HCT116 (cell line): Measurements from ENCODE around the gene TRPC1. TPM values are rescaled to one million over a fixed set of nuclear protein-coding genes. Genes with fewer than 3 reads are reported as not detected.
"Not testable (repeated sequence)": the region's sequence is repeated elsewhere in the genome, so short reads cannot be mapped to it uniquely, and the experiment has no call there.

ENCODE experiments used
- ATAC-seq: fragments of 200-7000 bp; cut with Tn5 transposase; 2 replicates; pipeline ENCODE4 v1.9.1; 2020; ENCODE audit warnings: mild to moderate bottlenecking, moderate library complexity
- BruUV-seq: library from RNA; stranded (reverse); fragments of 400-500 nt; replicated peaks from 2 replicates; lab custom pipeline; 2021; lab: Mats Ljungman, UMichigan
- CTCF ChIA-PET: fragments of 300-600 bp; sonication (Branson Sonifier 250); formaldehyde crosslinking; loops from one replicate; lab custom pipeline; 2021; ENCODE audit warnings: antibody characterized with exemption; lab: Charles Lee
- POLR2A ChIA-PET: fragments of 300-600, 350-600 bp; sonication (Branson Sonifier 250); formaldehyde crosslinking; loops from one replicate; lab custom pipeline; 2021; ENCODE audit warnings: antibody characterized with exemption; lab: Charles Lee
- RAD21 ChIA-PET, 2 experiments: fragments of 300-600 bp; sonication (Branson Sonifier 250); formaldehyde crosslinking; loops; one replicate each; lab custom pipeline; 2023; ENCODE audit warnings: low total read pairs in 2 of 2; ENCODE audit not compliant: uncharacterized antibody in 2 of 2, unreplicated experiment in 2 of 2, low non-redundant PET in 1 of 2; lab: Charles Lee
- DNase-seq: peaks from one replicate; pipeline ENCODE4 v3.0.0-alpha.2; 2010; ENCODE audit warnings: low read depth, low spot score
- H2AFZ ChIP-seq: fragments of 200-600 bp; shearing (Covaris generic), sonication (generic); 2 replicates; pipeline ENCODE4 v1.6.1; 2017; ENCODE audit warnings: low read depth, mixed run types, mixed read lengths, antibody characterized with exemption, low read length; ENCODE audit not compliant: poor library complexity, severe bottlenecking
- H3K27ac ChIP-seq: 2 replicates; pipeline ENCODE4 v1.5.1; 2012; ENCODE audit warnings: low read depth, low read length
- H3K27me3 ChIP-seq: fragments of 200-600 bp; sonication (generic); 2 replicates; pipeline ENCODE4 v1.6.1; 2016; ENCODE audit warnings: mixed run types, low read length, mixed read lengths; ENCODE audit not compliant: insufficient read depth
- H3K36me3 ChIP-seq, 2 experiments: fragments of 200-500 bp in 1 of 2; fragments of 200-600 bp in 1 of 2; sonication (Bioruptor generic) in 1 of 2; sonication (generic) in 1 of 2; 2 replicates each; pipeline versions ENCODE4 v1.5.1 to v1.6.1; 2014 to 2016; ENCODE audit warnings: low read length in 2 of 2, inconsistent platforms in 1 of 2, mixed read lengths in 1 of 2, mixed run types in 1 of 2; ENCODE audit not compliant: insufficient read depth in 2 of 2, control insufficient read depth in 1 of 2
- H3K4me1 ChIP-seq, 2 experiments: fragments of 200-600 bp in 1 of 2; sonication (generic) in 1 of 2; 2 replicates each; pipeline versions ENCODE4 v1.5.1 to v1.6.1; 2012 to 2017; ENCODE audit warnings: low read length in 2 of 2, inconsistent platforms in 1 of 2, mild to moderate bottlenecking in 1 of 2, mixed read lengths in 1 of 2, mixed run types in 1 of 2, moderate library complexity in 1 of 2; ENCODE audit not compliant: insufficient read depth in 2 of 2, control insufficient read depth in 1 of 2
- H3K4me2 ChIP-seq: fragments of 200-600 bp; sonication (generic); 2 replicates; pipeline ENCODE4 v1.6.1; 2017; ENCODE audit warnings: mixed run types, low read length, mixed read lengths
- H3K4me3 ChIP-seq, 2 experiments: fragments of 200-600 bp in 1 of 2; sonication (generic) in 1 of 2; replicated peaks in 1 of 2; 2 replicates each; pipeline ENCODE4 v1.5.1; 2011 to 2016; ENCODE audit warnings: low read length in 2 of 2, control low read depth in 1 of 2, low read depth in 1 of 2, mild to moderate bottlenecking in 1 of 2, mixed read lengths in 1 of 2, mixed run types in 1 of 2
- H3K79me2 ChIP-seq: fragments of 200-600 bp; sonication (generic); 2 replicates; pipeline ENCODE4 v1.6.1; 2017; ENCODE audit warnings: mild to moderate bottlenecking, mixed run types, low read length, moderate library complexity, mixed read lengths; ENCODE audit not compliant: insufficient read depth
- H3K9ac ChIP-seq: fragments of 200-600 bp; sonication (generic); 2 replicates; pipeline ENCODE4 v1.6.1; 2016; ENCODE audit warnings: low read length, mixed read lengths
- H3K9me2 ChIP-seq: fragments of 200-600 bp; sonication (generic), shearing (Covaris generic); 2 replicates; pipeline ENCODE4 v1.6.1; 2017; ENCODE audit warnings: mixed run types, mild to moderate bottlenecking, moderate library complexity; ENCODE audit not compliant: insufficient read depth
- H3K9me3 ChIP-seq, 2 experiments: fragments of 200-500 bp in 1 of 2; fragments of 200-600 bp in 1 of 2; sonication (Bioruptor generic) in 1 of 2; sonication (generic) in 1 of 2; 2 replicates each; pipeline ENCODE4 v1.6.1; 2014 to 2017; ENCODE audit warnings: low read length in 2 of 2, mixed read lengths in 2 of 2, inconsistent platforms in 1 of 2, low read depth in 1 of 2, mild to moderate bottlenecking in 1 of 2, mixed run types in 1 of 2, moderate library complexity in 1 of 2; ENCODE audit not compliant: control insufficient read depth in 1 of 2, insufficient read depth in 1 of 2
- H4K20me1 ChIP-seq: fragments of 200-600 bp; sonication (generic), shearing (Covaris generic); 2 replicates; pipeline ENCODE4 v1.6.1; 2017; ENCODE audit warnings: mixed run types, mild to moderate bottlenecking, moderate library complexity; ENCODE audit not compliant: insufficient read depth
- ATF3 ChIP-seq: IDR thresholded peaks from 2 replicates; pipeline ENCODE4 v1.6.1; 2012
- ELF1 ChIP-seq: IDR thresholded peaks from 2 replicates; pipeline ENCODE4 v1.6.1; 2012; ENCODE audit warnings: low read depth, borderline replicate concordance
- EZH2phosphoT487 ChIP-seq: fragments of 200-600 bp; IDR thresholded peaks from 2 replicates; pipeline ENCODE4 v1.6.1; 2018; ENCODE audit warnings: antibody characterized with exemption, borderline replicate concordance
- FOSL1 ChIP-seq: IDR thresholded peaks from 2 replicates; pipeline ENCODE4 v1.6.1; 2012; ENCODE audit warnings: low read depth
- JUND ChIP-seq: IDR thresholded peaks from 2 replicates; pipeline ENCODE4 v1.6.1; 2012
- POLR2A ChIP-seq: IDR thresholded peaks from 2 replicates; pipeline ENCODE4 v1.7.0; 2011; ENCODE audit warnings: borderline replicate concordance; ENCODE audit not compliant: insufficient read depth, insufficient read length; ENCODE audit errors: extremely low read depth
- POLR2AphosphoS5 ChIP-seq: IDR thresholded peaks from 2 replicates; pipeline ENCODE4 v1.6.1; 2011; ENCODE audit warnings: mild to moderate bottlenecking, low read depth, low read length, moderate library complexity
- SP1 ChIP-seq: IDR thresholded peaks from 2 replicates; pipeline ENCODE4 v1.6.1; 2012; ENCODE audit warnings: low read depth
- ZFX ChIP-seq: fragments of 450-650 bp; IDR thresholded peaks from 2 replicates; pipeline ENCODE4 v1.6.1; 2017
- ZNF274 ChIP-seq: fragments of 200-500 bp; sonication (Bioruptor generic); IDR thresholded peaks from 2 replicates; pipeline ENCODE4 v1.6.1; 2014; ENCODE audit warnings: mild to moderate bottlenecking, low read depth, low read length, inconsistent platforms
- intact Hi-C: fragments of 100-400 bp; cut with micrococcal nuclease; formaldehyde crosslinking; loops from 2 replicates; pipeline ENCODE4 v1.10.0; 2022
- total RNA-seq: library from RNA; stranded (reverse); gene quantifications from one replicate; pipeline ENCODE4 v1.2.1, GENCODE V29; 2021; ENCODE audit not compliant: unreplicated experiment
- TF ChIP-seq, protein P1 (sequence below): IDR thresholded peaks from 2 replicates; pipeline ENCODE4 v1.6.1; 2012; ENCODE audit warnings: low read depth
- TF ChIP-seq, protein P2 (sequence below): IDR thresholded peaks from 2 replicates; pipeline ENCODE4 v1.6.1; 2012

TRPC1 gene
- total RNA-seq, 1 experiment from 2014 or later = 6.1 TPM

- intact Hi-C loops, H3K27ac ChIP-seq, H3K4me3 ChIP-seq, H3K9me3 ChIP-seq, RAD21 ChIA-PET, H4K20me1 ChIP-seq, H3K27me3 ChIP-seq, H3K9me2 ChIP-seq, H3K79me2 ChIP-seq, CTCF ChIA-PET, H2AFZ ChIP-seq, BruUV-seq, DNase-seq, H3K4me1 ChIP-seq, H3K9ac ChIP-seq, POLR2A ChIA-PET, H3K4me2 ChIP-seq, H3K36me3 ChIP-seq, ATAC-seq: not testable (repeated sequence)
Measured at GRCh38 chr3:142750531-142750930, 26.7 kb downstream of the TRPC1 start.

- intact Hi-C loops, CTCF ChIA-PET: not testable (repeated sequence)
Measured at GRCh38 chr3:142752605-142753004, 28.8 kb downstream of the TRPC1 start.

DNA sequence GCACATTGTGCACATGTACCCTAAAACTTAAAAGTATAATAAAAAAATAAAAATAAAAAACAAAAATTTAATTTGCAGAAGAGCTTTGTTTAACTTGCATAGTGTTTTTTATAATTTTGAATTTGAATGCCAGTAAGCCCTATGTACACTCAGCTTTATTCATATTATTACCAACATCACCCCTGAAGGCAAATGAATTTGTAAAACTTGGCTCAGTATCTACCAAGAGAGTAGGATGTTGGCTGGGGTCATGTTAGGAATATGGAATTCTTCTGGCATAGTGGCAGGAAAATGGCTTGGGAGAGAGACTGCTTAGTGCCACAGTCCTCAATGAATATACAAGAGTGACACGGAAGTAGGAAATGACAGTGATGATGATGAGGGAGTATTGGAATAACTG lies 30.7 kb downstream of the TRPC1 start:
- DNase-seq (no peak), ATAC-seq (no peak)
- no peaks in the 10 kb centered on the region for H3K27me3 ChIP-seq
- no peaks in the 10 kb centered on the region for H3K9me3 ChIP-seq
- H3K36me3 ChIP-seq = no peaks in the 10 kb centered on the region
- H3K27ac ChIP-seq = no peak overlapping the region
- intact Hi-C loops = no loop called here
- no peaks in the 10 kb centered on the region for H4K20me1 ChIP-seq
- H3K9ac ChIP-seq = no peak overlapping the region
- no peaks in the 10 kb centered on the region for H3K9me2 ChIP-seq
- ChIA-PET RAD21 (no interaction called here), CTCF (no interaction called here), POLR2A (no interaction called here)
- no peaks in the 10 kb centered on the region for H3K4me1 ChIP-seq
- H3K4me2 ChIP-seq = no peak overlapping the region
- no peaks in the 10 kb centered on the region for H3K79me2 ChIP-seq
- no peak overlapping the region for H2AFZ ChIP-seq
- H3K4me3 ChIP-seq = no peak overlapping the region
- no TSS peak for BruUV-seq
- TF ChIP-seq SP1 = no peak
- TF ChIP-seq, protein P1, sequence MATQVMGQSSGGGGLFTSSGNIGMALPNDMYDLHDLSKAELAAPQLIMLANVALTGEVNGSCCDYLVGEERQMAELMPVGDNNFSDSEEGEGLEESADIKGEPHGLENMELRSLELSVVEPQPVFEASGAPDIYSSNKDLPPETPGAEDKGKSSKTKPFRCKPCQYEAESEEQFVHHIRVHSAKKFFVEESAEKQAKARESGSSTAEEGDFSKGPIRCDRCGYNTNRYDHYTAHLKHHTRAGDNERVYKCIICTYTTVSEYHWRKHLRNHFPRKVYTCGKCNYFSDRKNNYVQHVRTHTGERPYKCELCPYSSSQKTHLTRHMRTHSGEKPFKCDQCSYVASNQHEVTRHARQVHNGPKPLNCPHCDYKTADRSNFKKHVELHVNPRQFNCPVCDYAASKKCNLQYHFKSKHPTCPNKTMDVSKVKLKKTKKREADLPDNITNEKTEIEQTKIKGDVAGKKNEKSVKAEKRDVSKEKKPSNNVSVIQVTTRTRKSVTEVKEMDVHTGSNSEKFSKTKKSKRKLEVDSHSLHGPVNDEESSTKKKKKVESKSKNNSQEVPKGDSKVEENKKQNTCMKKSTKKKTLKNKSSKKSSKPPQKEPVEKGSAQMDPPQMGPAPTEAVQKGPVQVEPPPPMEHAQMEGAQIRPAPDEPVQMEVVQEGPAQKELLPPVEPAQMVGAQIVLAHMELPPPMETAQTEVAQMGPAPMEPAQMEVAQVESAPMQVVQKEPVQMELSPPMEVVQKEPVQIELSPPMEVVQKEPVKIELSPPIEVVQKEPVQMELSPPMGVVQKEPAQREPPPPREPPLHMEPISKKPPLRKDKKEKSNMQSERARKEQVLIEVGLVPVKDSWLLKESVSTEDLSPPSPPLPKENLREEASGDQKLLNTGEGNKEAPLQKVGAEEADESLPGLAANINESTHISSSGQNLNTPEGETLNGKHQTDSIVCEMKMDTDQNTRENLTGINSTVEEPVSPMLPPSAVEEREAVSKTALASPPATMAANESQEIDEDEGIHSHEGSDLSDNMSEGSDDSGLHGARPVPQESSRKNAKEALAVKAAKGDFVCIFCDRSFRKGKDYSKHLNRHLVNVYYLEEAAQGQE = no peak
- no peak for TF ChIP-seq ELF1
- no peak for TF ChIP-seq FOSL1
- no peak for TF ChIP-seq ZNF274
- TF ChIP-seq ATF3 = no peak
- TF ChIP-seq POLR2A = no peak
- TF ChIP-seq ZFX = no peak
- no peak for TF ChIP-seq JUND
- TF ChIP-seq, protein P2, sequence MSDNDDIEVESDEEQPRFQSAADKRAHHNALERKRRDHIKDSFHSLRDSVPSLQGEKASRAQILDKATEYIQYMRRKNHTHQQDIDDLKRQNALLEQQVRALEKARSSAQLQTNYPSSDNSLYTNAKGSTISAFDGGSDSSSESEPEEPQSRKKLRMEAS = no peak
- no peak for TF ChIP-seq POLR2AphosphoS5
- no peak for TF ChIP-seq EZH2phosphoT487

More at GRCh38 chr3:142752605-142753004, 28.8 kb downstream of the TRPC1 start:
- DNase-seq, POLR2A ChIA-PET, ATAC-seq, H3K4me1 ChIP-seq, H3K27me3 ChIP-seq, H3K4me2 ChIP-seq, H3K79me2 ChIP-seq, H3K9me2 ChIP-seq, H4K20me1 ChIP-seq, RAD21 ChIA-PET, H2AFZ ChIP-seq, H3K9ac ChIP-seq, BruUV-seq, H3K36me3 ChIP-seq, H3K4me3 ChIP-seq, H3K27ac ChIP-seq, H3K9me3 ChIP-seq: not testable (repeated sequence)
